Measurements from ENCODE around the gene BCOR.

The BCOR gene

GRCh38 chrX:40055495-40055894 is 42.3 kb downstream of the BCOR start:
- ATAC-seq, result no peak
- TF ChIP-seq ZC3H10 (CRISPR knock-in tag; IDR thresholded peaks at IDR 0.05) (no peak), BACH2 (CRISPR knock-in tag; IDR thresholded peaks at IDR 0.05; ENCODE audit: borderline replicate concordance) (no peak), PATZ1 (CRISPR knock-in tag; IDR thresholded peaks at IDR 0.05; ENCODE audit: borderline replicate concordance) (no peak), ZNF70 (CRISPR knock-in tag; IDR thresholded peaks at IDR 0.05) (no peak), TCF4 (CRISPR knock-in tag; IDR thresholded peaks at IDR 0.05; ENCODE audit: borderline replicate concordance) (no peak), OSR1 (CRISPR knock-in tag; IDR thresholded peaks at IDR 0.05) (no peak), RARB (CRISPR knock-in tag; IDR thresholded peaks at IDR 0.05) (no peak), GLIS3 (CRISPR knock-in tag; IDR thresholded peaks at IDR 0.05) (no peak), ESRRG (CRISPR knock-in tag; IDR thresholded peaks at IDR 0.05) (no peak)

DNA sequence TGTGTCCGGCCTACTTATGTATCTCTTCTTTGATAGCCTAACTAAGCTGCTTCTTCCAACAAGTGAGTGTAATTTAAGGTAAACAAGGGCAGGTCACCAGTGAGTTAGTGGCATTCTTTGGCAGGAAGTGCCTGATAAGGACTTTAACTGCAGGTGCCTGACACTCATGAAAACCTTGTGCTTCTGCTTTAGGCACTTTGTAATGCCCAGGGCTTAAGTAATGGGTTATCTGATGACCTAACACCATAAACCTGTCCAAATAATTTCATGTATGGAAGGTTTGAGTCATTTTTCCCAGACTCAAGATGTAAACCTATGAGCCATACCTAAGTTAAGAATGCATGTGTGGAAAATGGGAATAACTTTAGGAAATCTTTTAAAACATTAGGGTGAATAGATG is 43.0 kb downstream of the BCOR start:
- ATAC-seq, result no peak

DNA sequence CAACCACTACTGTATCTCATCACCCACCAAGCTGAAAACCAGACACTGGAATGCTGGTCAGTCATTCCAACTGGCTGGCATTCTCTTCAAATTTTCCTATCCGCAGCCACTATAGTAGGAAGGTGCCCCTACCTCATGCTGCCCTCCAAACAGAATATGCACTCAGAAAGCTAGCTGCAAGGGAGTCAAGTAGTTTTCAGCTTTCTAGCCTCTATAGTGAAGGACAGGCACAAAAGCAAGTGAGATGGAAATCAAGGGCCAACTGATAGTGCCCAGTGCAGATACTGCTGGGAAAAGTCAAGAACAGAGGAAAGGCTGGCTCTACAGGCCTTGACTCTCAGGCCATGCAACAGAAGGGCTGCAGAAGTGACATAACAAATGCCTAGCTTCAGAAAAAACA is 47.2 kb downstream of the BCOR start:
- no peak for ATAC-seq
- TF ChIP-seq OSR1 (CRISPR knock-in tag; IDR thresholded peaks at IDR 0.05) (no peak), PPARA (CRISPR knock-in tag; IDR thresholded peaks at IDR 0.05; ENCODE audit: borderline replicate concordance) (no peak), SNAI2 (CRISPR knock-in tag; IDR thresholded peaks at IDR 0.05) (no peak), ZNF565 (CRISPR knock-in tag; conservative IDR thresholded peaks at IDR 0.05; ENCODE audit: low read depth) (no peak), BACH2 (CRISPR knock-in tag; IDR thresholded peaks at IDR 0.05; ENCODE audit: borderline replicate concordance) (no peak), TCF4 (CRISPR knock-in tag; IDR thresholded peaks at IDR 0.05; ENCODE audit: borderline replicate concordance) (no peak)

More for the DNA sequence above, 43.0 kb downstream of the BCOR start:
- no peak for TF ChIP-seq SNAI2 (CRISPR knock-in tag; IDR thresholded peaks at IDR 0.05)
- TF ChIP-seq PPARA (CRISPR knock-in tag; IDR thresholded peaks at IDR 0.05; ENCODE audit: borderline replicate concordance), result no peak
- TF ChIP-seq TOX (CRISPR knock-in tag; IDR thresholded peaks at IDR 0.05; ENCODE audit: borderline replicate concordance), result no peak
- no peak for TF ChIP-seq ZFP3 (CRISPR knock-in tag; IDR thresholded peaks at IDR 0.05)
- TF ChIP-seq OSR1 (CRISPR knock-in tag; IDR thresholded peaks at IDR 0.05), result no peak
- no peak for TF ChIP-seq TSHZ2 (CRISPR knock-in tag; IDR thresholded peaks at IDR 0.05)
- TF ChIP-seq ZNF70 (CRISPR knock-in tag; IDR thresholded peaks at IDR 0.05), result no peak
- no peak for TF ChIP-seq RARB (CRISPR knock-in tag; IDR thresholded peaks at IDR 0.05)
- no peak for TF ChIP-seq POU6F1 (CRISPR knock-in tag; IDR thresholded peaks at IDR 0.05; ENCODE audit: borderline replicate concordance, low read depth)
- TF ChIP-seq ISL1 (CRISPR knock-in tag; IDR thresholded peaks at IDR 0.05), result no peak
- no peak for TF ChIP-seq ZNF565 (CRISPR knock-in tag; conservative IDR thresholded peaks at IDR 0.05; ENCODE audit: low read depth)
- TF ChIP-seq GLIS3 (CRISPR knock-in tag; IDR thresholded peaks at IDR 0.05), result no peak
- TF ChIP-seq, protein P1, sequence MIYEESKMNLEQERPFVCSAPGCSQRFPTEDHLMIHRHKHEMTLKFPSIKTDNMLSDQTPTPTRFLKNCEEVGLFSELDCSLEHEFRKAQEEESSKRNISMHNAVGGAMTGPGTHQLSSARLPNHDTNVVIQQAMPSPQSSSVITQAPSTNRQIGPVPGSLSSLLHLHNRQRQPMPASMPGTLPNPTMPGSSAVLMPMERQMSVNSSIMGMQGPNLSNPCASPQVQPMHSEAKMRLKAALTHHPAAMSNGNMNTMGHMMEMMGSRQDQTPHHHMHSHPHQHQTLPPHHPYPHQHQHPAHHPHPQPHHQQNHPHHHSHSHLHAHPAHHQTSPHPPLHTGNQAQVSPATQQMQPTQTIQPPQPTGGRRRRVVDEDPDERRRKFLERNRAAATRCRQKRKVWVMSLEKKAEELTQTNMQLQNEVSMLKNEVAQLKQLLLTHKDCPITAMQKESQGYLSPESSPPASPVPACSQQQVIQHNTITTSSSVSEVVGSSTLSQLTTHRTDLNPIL (CRISPR knock-in tag; IDR thresholded peaks at IDR 0.05; ENCODE audit: low read depth), result no peak

DNA sequence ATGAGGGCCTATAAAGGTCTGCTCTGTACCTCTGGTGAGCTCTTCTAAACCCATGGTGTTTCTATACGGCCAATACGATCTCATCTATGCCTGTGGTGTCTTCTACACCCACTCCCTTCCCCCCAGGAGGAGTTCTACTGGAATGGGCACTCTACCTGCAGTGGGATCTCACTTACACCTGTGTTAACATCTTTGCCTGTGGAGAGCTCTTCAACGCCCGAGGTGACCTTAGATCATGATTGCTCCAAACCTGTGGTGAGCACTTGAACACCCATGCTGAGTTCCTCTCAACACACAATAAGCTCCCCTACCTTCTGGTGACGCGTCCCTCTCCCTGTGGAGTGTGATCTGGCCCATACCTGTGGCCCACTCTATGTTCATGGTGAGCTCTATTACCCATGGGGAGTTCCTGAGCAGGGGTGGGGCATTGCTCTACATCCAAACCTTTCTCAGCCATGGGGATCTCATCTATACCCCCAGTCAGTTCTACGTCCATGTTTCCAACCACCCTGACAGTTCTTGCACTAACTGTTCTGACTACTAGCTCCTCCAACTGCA is 48.6 kb downstream of the BCOR start:
- no peak for ATAC-seq
- no peak for TF ChIP-seq PATZ1 (CRISPR knock-in tag; IDR thresholded peaks at IDR 0.05; ENCODE audit: borderline replicate concordance)
- no peak for TF ChIP-seq ZFP30 (CRISPR knock-in tag; IDR thresholded peaks at IDR 0.05)
- TF ChIP-seq ARNTL (CRISPR knock-in tag; IDR thresholded peaks at IDR 0.05; ENCODE audit: borderline replicate concordance, low read depth), result no peak
- no peak for TF ChIP-seq TOX (CRISPR knock-in tag; IDR thresholded peaks at IDR 0.05; ENCODE audit: borderline replicate concordance)
- no peak for TF ChIP-seq PPARA (CRISPR knock-in tag; IDR thresholded peaks at IDR 0.05; ENCODE audit: borderline replicate concordance)
- no peak for TF ChIP-seq CSDC2 (CRISPR knock-in tag; IDR thresholded peaks at IDR 0.05)
- no peak for TF ChIP-seq ZNF8 (CRISPR knock-in tag; IDR thresholded peaks at IDR 0.05)
- TF ChIP-seq CSRNP3 (CRISPR knock-in tag; IDR thresholded peaks at IDR 0.05), result no peak
- no peak for TF ChIP-seq SNAI2 (CRISPR knock-in tag; IDR thresholded peaks at IDR 0.05)

Measured in SK-N-SH treated with all-trans-retinoic acid at 6 μM for 48 hours (cell line).